Cardiac septum (tissue), 1 donor: ENCODE results near the gene NPW. TPM values are rescaled to one million over a fixed set of nuclear protein-coding genes. Genes with fewer than 3 reads are reported as not detected.

ENCODE experiments used
- DNase-seq: peaks from one replicate; pipeline ENCODE4 v3.0.0-alpha.2; 2020; ENCODE audit warnings: low spot score
- intact Hi-C: fragments of 100-400 bp; cut with DNase I; formaldehyde crosslinking; loops from one replicate; pipeline ENCODE4 v1.14.0; 2022
- total RNA-seq: library from RNA; stranded (reverse); fragmentation: NEBNext Ultra II Directional; extraction: Animal tissue kit (Norgen Biotek cat#: 25700); gene quantifications from one replicate; pipeline ENCODE4 v1.2.1, GENCODE V29; 2021
- donor health status: DM: no; HTN: no; CAD: no.

Gene NPW
- total RNA-seq, 1 donor from 2014 or later = not detected

- no peak for DNase-seq
- intact Hi-C loops = no loop called here
Measured at GRCh38 chr16:2061526-2061925, 41.9 kb downstream of the NPW start.

GRCh38 chr16:2062801-2063200 is 43.2 kb downstream of the NPW start:
- DNase-seq = no peak
- intact Hi-C loops = no loop called here

- intact Hi-C loops = no loop called here
- DNase-seq = no peak
Measured at GRCh38 chr16:2063861-2064260, 44.3 kb downstream of the NPW start.

- DNase-seq = no peak
- intact Hi-C loops = no loop called here
Measured at GRCh38 chr16:2064368-2064945, 44.9 kb downstream of the NPW start.

GRCh38 chr16:2066139-2066538 is 46.6 kb downstream of the NPW start:
- no peak for DNase-seq
- intact Hi-C loops = no loop called here

Other genes starting within 250 kb of the NPW start
- 31.7 TPM for gene NME3, start 248.2 kb upstream of the NPW start, total RNA-seq
- gene EME2, start 247.0 kb upstream of the NPW start, total RNA-seq = 14.9 TPM
- 63.4 TPM for gene MRPS34, start 246.7 kb upstream of the NPW start, total RNA-seq
- 24.2 TPM for gene SPSB3, start 237.2 kb upstream of the NPW start, total RNA-seq
- gene NUBP2, start 236.8 kb upstream of the NPW start, total RNA-seq = 32.3 TPM
- 0.19 TPM for gene IGFALS, start 226.1 kb upstream of the NPW start, total RNA-seq
- 166 TPM for gene HAGH, start 193.0 kb upstream of the NPW start, total RNA-seq
- 20.5 TPM for gene FAHD1, start 192.6 kb upstream of the NPW start, total RNA-seq
- not detected for gene MEIOB, start 147.6 kb upstream of the NPW start, total RNA-seq
- gene HS3ST6, start 101.4 kb upstream of the NPW start, total RNA-seq = not detected
- gene MSRB1, start 76.6 kb upstream of the NPW start, total RNA-seq = 39.2 TPM
- 202 TPM for gene RPL3L, start 65.1 kb upstream of the NPW start, total RNA-seq
- gene NDUFB10, start 60.2 kb upstream of the NPW start, total RNA-seq = 390 TPM
- gene RPS2, start 55.0 kb upstream of the NPW start, total RNA-seq = 702 TPM
- gene RNF151, start 52.9 kb upstream of the NPW start, total RNA-seq = not detected
- 18.3 TPM for gene TBL3, start 47.7 kb upstream of the NPW start, total RNA-seq
- gene NOXO1, start 38.3 kb upstream of the NPW start, total RNA-seq = not detected
- 25.5 TPM for gene GFER, start 35.6 kb upstream of the NPW start, total RNA-seq
- 1.8 TPM for gene SYNGR3, start 29.8 kb upstream of the NPW start, total RNA-seq
- gene ZNF598, start 10.0 kb upstream of the NPW start, total RNA-seq = 21.9 TPM
- 183 TPM for gene NHERF2, start 7.1 kb downstream of the NPW start, total RNA-seq
- 10.4 TPM for gene NTHL1, start 28.0 kb downstream of the NPW start, total RNA-seq
- gene TSC2, start 28.2 kb downstream of the NPW start, total RNA-seq = 73.3 TPM
- gene PKD1, start 116.1 kb downstream of the NPW start, total RNA-seq = 178 TPM
- 2.2 TPM for gene RAB26, start 128.8 kb downstream of the NPW start, total RNA-seq
- gene TRAF7, start 136.0 kb downstream of the NPW start, total RNA-seq = 35.7 TPM
- gene CASKIN1, start 176.8 kb downstream of the NPW start, total RNA-seq = 1.2 TPM
- gene MLST8, start 185.7 kb downstream of the NPW start, total RNA-seq = 26.3 TPM
- gene BRICD5, start 191.1 kb downstream of the NPW start, total RNA-seq = 7.0 TPM
- 23.4 TPM for gene PGP, start 195.1 kb downstream of the NPW start, total RNA-seq
- 13.7 TPM for gene E4F1, start 203.8 kb downstream of the NPW start, total RNA-seq
- 0.57 TPM for gene DNASE1L2, start 216.7 kb downstream of the NPW start, total RNA-seq
- gene ECI1, start 231.8 kb downstream of the NPW start, total RNA-seq = 139 TPM
- gene RNPS1, start 248.3 kb downstream of the NPW start, total RNA-seq = 106 TPM